HUDEP-2 (cell line): ENCODE measurements around the gene ADGRA1.
"Not testable (repeated sequence)": the region's sequence is repeated elsewhere in the genome, so short reads cannot be mapped to it uniquely, and the experiment has no call there.

Experiments used
- DNase-seq, 76 experiments: peaks; one replicate each; lab custom pipeline; 2025; ENCODE audit not compliant: unreplicated experiment in 76 of 76; lab: John Stamatoyannopoulos, UW

ADGRA1 gene, protein sequence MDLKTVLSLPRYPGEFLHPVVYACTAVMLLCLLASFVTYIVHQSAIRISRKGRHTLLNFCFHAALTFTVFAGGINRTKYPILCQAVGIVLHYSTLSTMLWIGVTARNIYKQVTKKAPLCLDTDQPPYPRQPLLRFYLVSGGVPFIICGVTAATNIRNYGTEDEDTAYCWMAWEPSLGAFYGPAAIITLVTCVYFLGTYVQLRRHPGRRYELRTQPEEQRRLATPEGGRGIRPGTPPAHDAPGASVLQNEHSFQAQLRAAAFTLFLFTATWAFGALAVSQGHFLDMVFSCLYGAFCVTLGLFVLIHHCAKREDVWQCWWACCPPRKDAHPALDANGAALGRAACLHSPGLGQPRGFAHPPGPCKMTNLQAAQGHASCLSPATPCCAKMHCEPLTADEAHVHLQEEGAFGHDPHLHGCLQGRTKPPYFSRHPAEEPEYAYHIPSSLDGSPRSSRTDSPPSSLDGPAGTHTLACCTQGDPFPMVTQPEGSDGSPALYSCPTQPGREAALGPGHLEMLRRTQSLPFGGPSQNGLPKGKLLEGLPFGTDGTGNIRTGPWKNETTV

DNA sequence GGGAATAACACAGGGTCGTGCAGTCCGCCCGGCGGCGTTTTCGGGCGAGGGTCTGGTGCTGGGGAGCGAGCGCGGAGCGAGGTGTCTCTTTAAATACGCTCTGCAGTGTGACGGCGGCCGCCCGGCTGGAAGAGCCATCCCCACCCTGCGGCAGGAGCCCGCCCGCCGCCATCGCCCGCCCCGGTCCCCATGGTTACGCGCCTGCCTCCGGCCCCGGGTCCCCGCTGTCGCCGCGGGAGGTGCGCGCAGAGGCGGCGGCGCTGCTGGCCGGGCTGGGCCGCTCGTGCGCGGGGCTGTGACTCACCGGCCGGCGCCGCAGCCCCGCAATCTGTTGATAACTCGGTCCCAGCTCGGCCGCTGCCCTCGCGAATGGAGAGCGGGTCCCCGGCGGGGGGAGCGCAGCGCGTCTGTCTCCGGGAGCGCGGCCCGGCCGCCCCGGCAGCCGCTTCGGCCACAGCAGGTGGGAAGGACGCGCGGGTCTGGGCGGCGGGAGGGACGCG lies at the start of gene ADGRA1:
ADGRA1 (plus strand) TSS at position 246 of the 500 bp plus-strand sequence. CDS start 986 bp downstream, outside the sequence.
- DNase-seq: no peak

GRCh38 chr10:133038036-133038823 lies 49.5 kb upstream of the ADGRA1 start:
- DNase-seq: no peak

GRCh38 chr10:133039107-133039802 lies 48.5 kb upstream of the ADGRA1 start:
- no peak for DNase-seq

- DNase-seq: no peak
Observed at GRCh38 chr10:133039803-133040165, 47.9 kb upstream of the ADGRA1 start.

GRCh38 chr10:133040198-133040597 lies 47.5 kb upstream of the ADGRA1 start:
- DNase-seq: no peak

DNA sequence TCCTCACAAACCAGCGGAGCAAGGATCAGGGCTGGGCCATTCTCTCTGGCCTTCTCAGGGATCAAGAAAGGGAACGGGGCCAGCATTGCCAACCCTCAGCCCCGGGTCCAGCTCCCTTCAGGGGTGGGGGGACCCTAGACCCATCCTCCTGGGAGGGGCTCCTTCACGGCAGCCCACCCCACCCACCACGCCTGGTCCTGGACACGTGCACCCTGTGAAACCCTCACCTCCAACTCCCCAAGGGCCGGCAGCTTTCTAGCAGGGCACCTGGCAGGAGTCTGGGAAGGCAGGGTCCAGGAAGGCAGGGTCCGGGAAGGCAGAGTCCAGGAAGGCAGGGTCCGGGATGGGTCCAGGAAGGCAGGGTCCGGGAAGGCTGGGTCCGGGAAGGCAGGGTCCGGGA lies 46.6 kb upstream of the ADGRA1 start:
- DNase-seq: no peak

- DNase-seq: no peak
Observed at GRCh38 chr10:133042061-133042460, 45.7 kb upstream of the ADGRA1 start.

DNA sequence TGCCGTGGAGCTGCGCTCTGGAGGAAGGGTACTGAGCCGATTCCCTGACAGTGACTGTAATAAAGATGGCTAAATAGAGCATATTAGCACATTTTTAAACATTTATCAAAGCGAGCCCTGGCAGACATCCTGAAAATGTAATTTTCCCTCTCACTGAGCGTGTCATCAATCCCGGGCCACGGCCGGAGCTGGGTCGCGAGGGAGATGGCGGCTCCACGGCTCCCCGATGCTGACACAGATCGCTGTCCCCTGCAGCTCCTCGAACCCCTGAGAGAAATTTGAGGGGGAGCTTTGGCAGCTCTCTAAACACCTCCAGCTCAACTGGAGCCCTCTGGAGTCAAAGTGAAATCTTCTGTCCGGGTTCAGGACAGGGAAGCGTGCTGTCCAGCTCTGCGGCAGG lies 44.9 kb upstream of the ADGRA1 start:
- no peak for DNase-seq

DNA sequence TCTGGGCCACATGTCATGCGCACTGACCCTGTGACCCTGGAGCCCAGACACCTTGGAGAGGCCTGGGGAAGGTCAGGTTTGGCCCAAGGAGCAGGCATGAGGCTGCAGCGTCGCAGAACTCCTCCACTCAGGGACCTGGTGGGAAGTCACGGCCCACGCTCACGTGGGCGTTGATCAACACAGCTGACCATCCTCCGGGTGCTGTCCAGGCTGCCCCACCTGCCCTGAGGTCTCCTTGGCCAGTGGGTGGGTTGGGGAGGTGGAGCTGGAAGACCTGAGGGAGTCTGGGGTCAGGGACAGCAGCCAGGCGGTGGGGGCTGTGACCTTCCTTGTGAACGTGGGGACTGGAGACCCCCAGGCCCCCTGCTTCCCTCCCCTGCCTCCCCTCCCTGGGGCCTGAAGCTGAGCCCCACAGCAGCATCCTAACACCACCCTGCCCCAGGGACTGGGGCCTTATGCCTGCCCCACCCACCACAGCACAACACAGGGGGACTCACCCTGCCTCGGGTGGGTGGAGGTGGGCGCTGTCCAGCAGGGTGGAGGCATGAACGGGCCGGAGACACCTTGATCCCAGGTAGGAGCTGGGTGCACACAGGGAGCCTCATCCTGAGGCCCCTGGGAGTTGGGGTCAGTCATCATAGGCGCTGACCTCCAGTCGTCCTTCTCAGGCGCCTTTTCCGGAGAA lies 44.0 kb upstream of the ADGRA1 start:
- DNase-seq: no peak

DNA sequence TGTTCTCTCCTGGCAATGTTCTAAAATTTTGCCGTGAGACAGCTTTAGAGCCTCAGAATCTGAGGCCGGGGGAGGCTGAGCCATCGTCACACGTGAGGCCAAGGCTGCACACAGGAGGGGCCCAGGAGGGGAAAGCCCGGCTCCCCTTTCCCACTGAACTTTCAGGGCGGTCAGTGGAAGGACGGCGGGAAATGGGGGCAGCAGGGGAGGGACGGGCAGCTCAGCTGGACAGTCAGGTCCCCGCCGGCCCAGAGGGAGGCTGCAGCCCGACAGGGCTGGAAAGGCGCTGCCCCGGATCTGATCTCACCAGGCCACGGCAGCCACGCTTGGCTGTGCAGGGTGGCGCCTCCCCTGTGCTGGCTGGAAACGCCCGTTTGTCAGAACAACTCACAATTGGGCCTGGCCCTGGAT lies 43.3 kb upstream of the ADGRA1 start:
- no peak for DNase-seq

DNA sequence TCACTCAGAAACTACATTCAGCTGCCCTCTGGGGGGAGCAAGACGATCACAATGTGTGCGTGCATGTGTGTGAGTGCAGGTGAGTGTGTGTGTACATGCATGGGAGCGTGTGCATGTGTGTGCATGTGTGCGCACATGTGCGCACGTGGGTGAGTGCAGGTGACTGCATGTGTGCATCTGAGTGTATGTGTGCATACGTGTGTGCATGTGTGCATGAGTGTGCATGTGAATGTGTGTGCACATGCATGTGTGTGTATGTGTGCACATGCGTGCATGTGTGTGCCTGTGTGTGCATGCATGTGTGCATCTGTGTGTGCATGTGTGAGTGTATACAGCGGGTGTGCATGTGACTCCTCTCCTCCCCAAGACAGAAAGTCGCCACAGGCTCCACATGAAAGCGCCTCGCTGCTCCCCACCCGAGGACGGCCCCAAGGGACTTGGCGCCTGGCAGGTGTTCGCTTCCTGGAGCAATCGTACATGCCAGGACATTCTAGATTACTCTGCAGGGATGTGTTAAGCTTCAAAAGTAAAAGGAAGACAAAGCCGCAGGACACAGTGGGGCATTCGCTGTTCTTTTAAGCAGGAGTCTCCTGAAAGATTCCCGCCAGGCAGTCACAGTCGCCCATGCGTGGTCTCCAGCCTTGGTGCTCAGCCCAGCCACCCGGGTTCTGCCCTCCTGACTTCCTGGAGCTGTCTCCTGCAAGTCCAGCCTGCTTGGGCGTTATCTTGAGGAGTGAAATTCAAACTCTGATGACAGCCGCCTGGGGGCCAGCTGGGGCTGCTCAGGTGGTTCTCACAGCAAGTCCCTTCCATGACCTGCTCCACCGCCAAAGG lies 42.0 kb upstream of the ADGRA1 start:
- DNase-seq: no peak

DNA sequence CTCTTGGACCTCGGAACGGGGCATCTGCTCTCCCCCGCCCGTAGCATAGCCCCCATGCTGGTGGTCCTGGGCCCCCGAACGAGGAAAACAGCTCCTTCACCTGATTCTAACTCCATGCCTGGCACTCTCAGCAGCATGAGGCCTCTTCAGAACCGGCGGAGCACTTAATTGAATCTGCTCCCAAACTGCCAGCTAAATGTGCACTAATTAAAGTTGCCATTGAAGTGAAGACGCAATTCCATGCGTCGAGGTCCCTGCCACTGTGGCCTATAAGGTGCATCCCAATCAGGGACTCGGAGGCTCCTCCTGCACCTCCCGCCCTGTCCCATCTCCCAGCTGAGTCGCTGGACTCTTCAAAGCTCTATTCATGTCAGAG lies 41.3 kb upstream of the ADGRA1 start:
- no peak for DNase-seq

- DNase-seq: no peak
Observed at GRCh38 chr10:133047526-133048123, 40.1 kb upstream of the ADGRA1 start.

GRCh38 chr10:133048266-133048665 lies 39.5 kb upstream of the ADGRA1 start:
- DNase-seq: no peak

GRCh38 chr10:133048926-133049325 lies 38.8 kb upstream of the ADGRA1 start:
- DNase-seq: no peak

GRCh38 chr10:133049639-133050038 lies 38.1 kb upstream of the ADGRA1 start:
- DNase-seq: no peak

DNA sequence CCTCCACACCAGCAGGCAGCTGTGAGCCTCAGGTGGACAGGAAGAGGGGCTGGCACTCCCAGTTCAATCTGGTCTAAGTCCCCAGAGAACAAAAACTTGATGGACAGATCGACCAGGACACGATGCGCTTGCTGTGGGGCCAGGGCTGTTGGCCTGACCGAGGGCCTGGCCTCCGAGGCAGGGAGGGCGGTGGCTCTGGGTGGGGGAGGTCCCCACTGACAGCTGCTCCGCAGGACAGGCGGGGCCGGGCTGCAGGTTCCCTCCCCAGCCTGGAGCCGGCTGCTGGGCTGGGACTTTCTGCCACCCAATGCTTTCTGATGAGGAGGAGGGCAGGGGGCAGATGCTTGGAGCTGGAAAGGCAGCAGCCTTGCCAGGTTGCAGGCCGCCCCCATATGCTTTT lies 37.4 kb upstream of the ADGRA1 start:
- DNase-seq: no peak

DNA sequence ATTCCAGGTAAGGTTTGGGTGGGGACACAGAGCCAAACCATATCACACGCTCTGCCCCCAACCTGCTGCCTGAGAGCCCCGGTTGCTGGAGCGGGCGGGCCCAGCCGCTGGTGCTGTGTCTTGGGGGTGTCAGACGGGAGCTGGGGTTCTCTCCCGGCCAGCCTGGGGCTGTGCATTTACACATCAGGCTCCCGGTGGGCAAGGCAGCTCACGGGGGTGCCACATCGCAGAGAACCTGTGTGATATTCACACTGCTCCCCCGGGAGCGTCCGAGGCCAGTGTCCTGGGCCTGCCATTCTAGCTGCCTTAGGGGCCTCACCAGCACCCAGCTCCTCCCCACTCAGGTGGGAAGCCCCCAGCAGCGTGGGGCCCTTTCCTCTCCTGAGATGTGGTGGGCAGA lies 35.6 kb upstream of the ADGRA1 start:
- DNase-seq: no peak

DNA sequence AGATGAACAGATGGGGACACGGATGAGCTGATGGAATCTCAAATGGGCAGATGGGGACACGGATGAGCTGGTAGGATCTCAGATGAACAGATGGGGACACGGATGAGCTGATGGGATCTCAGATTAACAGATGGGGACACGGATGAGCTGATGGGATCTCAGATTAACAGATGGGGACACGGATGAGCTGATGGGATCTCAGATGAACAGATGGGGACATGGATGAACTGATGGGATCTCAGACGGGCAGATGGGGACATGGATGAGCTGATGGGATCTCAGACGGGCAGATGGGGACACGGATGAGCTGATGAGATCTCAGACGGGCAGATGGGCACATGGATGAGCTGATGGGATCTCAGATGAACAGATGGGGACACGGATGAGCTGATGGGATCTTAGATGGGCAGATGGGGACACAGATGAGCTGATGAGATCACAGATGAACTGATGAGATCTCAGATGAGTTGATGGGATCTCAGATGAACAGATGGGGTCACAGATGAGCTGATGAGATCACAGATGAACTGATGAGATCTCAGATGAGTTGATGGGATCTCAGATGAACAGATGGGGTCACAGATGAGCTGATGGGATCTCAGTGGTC lies 34.1 kb upstream of the ADGRA1 start:
- DNase-seq: not testable (repeated sequence)
